ENCODE measurements around the gene HES6.

HES6 gene

DNA sequence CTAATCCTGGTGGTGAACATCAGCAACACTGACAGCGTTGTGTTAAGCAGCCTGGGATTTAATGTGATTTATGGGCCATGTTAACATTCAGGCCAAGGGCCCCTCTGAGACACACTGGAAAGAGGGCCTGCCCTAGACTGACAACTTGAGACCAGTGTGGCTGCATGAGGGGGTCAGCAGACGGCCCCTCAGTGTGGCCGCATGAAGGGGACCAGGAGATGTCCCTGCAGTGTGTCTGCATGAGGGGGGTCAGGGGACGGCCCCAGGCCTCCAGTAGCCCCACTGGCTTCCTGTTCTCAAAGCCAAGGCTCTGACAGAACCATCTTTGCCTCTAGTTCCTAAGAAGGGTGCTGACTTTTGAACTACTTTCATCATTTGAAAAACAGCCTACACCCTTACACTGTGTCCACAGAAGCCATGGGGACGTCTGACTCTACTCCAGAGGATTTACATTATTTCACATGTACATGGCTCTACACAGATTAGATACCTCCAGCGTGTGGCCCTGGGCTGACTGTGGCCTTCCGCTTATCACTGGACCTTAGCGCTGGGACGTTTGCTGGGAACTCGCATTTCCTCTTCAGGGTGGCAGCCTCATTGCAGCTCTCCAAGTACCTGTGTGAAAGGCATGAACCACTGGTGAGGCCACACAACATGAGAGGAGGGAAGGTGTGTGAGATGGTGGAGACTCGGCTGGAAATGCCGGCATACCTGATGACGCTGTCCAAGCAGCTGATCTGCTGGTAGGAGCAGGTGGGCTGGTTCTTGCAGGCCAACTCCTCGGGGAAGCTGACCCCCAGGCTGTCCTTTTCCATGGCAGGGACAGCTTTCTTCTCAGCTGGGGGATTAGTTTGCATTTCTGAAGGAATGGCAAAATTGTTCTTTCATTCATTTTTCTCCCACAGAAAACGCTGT is 18.2 kb upstream of the HES6 start:
- no peak overlapping the region for H3K4me3 ChIP-seq (ENCODE audit: low read length)
- DNase-seq (ENCODE audit: low read depth, low spot score): no peak

DNA sequence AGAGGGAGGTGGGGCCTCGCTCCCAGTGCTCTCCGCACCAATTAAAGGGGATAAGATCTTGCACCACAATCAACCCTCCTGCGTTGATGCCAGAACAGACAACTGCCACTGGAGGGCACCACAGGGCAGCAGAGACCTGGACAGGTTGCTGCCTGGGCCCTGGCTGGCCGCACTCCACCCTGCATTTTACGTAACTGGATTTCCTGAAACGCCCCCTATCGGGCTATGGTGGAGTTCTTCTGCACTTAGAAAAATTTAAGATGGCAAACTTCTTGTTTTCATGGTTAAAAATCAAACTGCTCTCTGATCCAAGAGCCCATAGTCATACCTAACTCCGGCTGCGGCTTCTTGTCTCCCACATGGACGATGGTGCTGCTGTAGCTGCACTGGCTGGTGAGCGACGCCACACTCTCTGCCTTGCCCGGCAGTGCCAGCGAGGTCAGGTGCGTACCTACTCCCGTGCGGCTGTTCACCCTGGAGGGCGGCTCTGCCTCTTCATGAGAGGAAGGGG is 16.8 kb upstream of the HES6 start:
- DNase-seq (ENCODE audit: low read depth, low spot score): peak; percentile 82
- no peak overlapping the region for H3K4me3 ChIP-seq (ENCODE audit: low read length)

DNA sequence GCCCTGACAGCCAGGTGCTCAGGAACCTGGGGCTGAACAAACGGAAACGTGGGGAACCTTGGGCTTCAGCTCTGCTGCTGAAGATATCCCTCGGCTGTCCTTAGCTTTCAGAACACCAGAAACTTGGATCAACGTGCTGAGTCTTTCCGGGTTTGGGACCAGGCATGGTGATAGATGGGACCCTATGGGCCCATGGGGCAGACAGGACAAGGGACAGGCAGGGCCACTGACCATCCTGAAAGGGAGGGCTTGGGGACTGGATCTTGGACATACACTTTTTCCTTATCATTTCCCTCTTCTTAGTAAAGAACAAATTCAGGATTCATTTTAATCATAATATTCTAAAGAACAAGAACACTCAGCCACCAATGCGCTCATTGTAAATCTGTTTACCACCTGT is 16.3 kb upstream of the HES6 start:
- H3K4me3 ChIP-seq (ENCODE audit: low read length): no peak overlapping the region
- no peak for DNase-seq (ENCODE audit: low read depth, low spot score)

DNA sequence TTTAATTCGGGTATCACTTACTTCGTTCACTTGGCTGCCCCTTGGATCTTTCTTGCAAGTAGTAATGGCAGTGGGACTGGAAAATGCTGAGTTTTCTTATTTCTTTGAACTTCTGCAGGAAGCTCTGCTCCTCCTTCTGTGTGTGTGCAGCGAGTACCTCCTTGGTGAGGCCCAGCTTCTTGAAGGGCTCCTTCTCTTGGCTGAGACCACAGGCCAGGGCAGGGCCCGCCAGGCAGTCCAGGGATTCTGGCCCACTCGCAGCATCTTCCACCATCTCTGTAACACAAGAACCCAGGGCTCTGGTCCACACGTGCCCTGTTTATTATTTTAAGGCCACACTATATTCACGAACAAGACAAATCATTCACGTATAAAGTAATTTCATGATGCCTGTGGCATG is 15.8 kb upstream of the HES6 start:
- DNase-seq (ENCODE audit: low read depth, low spot score): no peak
- no peak overlapping the region for H3K4me3 ChIP-seq (ENCODE audit: low read length)

DNA sequence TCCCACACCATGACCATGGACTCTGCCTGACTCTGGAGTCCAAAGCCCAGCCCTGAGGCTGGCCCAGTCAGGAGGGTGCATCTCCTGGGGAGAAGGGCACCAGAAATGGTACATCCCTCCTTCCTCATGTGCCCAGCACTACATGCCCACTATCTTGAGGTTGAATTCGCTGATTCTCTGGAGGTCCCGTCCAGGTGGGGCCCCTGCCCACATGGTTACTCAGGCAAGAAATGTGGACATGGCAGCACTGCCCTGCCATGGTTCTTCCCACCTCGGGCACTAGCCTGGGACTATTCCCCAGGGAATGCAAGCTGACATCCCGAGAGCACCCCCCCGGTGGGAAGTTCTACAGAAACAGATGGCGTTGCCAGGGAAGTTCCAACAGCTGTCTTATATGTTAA is 15.3 kb upstream of the HES6 start:
- no peak for DNase-seq (ENCODE audit: low read depth, low spot score)
- no peak overlapping the region for H3K4me3 ChIP-seq (ENCODE audit: low read length)

DNA sequence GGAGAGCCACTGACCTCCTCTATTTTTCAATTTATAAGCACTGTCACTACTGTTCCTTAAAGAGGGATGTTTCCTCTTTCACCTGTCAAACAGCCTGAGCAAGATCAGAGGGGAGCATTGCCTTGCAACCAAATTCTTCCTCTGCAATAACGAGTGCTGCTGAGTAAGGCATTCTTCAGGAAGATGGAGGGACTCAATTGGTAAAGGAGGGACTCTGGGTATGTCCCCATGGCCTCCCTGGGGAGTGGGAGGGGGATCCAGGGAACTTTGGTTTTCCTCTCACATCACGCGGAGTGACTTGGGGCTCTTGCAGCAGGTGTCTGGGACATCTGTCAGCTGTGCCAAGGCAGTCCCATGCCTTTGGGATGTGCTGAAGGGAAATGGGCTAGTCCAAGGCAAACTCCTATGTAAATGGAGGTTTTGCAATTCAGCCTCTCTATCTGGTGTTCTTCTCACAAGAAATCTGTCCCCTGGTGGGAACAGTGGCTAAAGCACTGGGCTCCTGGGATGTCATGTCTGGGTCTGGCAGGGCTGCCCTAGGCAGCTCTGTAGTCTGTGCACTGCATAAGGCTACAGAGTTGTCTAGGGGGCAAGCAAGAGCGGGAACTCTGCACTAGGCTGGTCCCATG is 14.4 kb upstream of the HES6 start:
- DNase-seq (ENCODE audit: low read depth, low spot score): no peak
- H3K4me3 ChIP-seq (ENCODE audit: low read length): no peak overlapping the region

DNA sequence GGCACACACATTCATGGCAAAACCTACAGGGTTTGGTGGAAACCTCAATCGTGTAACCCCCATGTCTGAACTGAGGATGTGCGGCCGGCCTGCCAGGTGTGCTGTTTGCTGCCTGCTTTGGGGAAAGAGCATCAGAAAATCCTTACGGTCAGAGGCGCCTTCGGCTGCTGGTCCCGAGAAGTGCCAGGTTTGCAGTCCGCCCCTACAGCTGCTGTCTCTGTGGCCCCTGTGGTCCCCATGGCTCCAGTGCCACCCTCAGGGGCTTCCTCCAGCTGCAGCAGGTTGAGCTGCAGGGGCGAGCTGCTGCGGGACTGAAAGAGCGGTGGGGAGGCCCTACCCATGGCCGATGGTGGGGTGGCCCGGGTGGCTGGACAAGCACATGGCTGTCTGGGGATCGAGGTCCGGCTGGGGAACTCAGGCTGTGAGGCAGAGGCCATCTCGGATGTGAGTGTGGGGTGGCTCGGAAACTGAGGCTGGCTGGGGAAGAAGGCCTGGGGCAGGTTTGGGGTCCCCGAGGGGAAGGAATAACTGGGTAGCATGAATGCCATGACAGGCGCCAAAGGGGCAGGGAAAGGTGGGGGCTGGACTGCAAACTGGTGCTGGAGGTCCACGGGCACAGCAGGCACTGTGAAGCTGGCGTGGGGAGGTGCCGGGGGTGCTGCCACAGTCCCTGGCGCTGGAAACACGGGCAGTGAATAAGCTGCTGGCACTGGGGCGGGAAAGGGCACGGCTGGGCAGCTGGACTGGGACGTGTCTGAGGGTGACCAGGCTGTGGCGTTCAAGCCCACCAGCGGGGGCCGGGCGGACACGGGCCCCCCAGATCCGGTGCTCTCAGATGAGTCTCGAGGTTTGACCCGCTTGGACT is 13.2 kb upstream of the HES6 start:
- no peak overlapping the region for H3K4me3 ChIP-seq (ENCODE audit: low read length)
- DNase-seq (ENCODE audit: low read depth, low spot score): no peak

DNA sequence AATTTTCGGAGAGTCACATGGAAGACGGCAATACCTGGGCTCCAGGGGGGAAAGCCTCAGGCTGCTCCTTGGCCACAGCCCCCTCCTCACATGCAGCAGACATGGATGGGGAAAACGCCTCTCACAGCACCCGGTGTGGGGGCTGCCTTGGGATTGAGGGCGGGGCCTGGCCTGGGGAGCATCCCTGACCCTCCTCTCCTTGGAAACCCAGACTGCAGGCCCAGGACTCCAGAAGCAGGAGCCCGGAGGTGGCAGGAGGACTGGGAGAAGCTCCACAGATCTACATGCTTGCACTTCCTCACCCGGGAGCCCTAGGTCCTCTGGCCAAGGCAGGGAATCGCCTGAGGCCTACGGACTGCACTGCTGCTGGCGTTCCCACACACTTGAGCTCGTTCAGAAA is 12.1 kb upstream of the HES6 start:
- DNase-seq (ENCODE audit: low read depth, low spot score): no peak

DNA sequence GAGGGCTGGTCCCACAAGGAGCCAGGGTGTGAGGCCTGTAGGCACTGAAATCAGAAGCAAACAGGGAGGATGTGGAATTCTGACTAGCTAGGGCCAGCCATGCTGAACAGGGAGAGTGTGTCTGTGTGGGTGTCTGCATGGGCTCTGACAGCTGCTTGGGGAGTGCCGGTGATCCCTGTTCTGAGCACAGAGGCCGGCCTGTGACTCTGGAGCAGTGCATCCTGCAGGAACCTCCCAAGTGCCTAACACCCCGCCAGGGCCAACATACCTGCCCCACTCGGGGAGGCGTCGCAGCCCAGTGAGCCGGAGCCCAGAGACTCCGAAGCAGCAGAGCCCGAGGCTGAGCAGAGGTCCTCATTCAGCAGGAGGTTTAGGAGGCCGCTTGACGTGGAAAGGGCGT is 11.5 kb upstream of the HES6 start:
- H3K4me3 ChIP-seq (ENCODE audit: low read length): no peak overlapping the region
- no peak for DNase-seq (ENCODE audit: low read depth, low spot score)

More for the DNA sequence above, 12.1 kb upstream of the HES6 start:
- no peak overlapping the region for H3K4me3 ChIP-seq (ENCODE audit: low read length)

DNA sequence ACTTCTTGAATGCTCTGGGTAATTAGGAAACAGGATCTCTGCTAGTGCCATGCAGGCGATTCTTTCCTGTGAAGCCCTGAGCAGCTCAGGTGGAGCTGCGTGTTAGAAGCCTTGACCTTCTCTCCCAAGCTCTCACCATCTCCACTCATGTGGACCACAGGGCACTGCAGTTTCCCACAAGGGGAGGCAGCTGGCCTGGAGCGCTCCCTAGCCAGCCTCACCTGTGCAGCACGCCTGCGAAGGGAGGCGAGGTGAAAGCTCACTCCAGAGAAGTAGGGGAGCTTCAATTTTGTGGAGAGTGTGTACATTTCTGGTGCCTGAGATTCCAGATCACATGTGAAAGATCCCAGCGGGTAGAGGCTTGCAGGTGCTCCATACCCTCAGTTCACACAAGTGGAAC is 11.1 kb upstream of the HES6 start:
- no peak overlapping the region for H3K4me3 ChIP-seq (ENCODE audit: low read length)
- no peak for DNase-seq (ENCODE audit: low read depth, low spot score)

DNA sequence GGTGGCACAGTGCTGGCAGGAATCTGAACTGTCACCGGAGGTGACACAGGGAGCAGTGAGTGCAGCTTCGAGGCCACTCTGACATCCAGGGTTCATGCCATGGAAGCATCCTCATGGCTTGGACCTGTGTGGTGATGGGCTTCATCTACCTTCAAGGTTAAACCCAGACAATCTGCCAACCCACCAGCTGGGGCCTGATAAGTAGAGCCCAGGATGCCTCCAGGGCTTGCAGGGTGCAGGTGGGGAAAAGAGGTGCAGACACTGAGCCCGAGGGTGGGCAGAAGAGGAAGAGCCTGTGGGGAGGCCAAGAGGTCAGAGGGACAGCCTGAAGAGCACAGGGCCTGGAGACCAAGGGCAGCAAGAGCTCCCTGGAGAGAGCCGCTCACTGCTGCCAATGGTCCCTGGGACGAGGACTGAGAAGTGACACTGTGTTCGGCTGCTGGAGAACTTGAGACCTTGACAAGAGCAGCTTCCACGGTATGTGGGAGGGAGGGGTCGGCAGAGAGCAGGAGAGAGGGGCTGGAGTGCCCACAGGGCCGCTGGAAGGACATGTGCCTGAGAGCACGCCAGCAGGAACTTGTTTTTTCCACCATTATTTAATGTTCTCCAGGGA is 8.1 kb upstream of the HES6 start:
- no peak for DNase-seq (ENCODE audit: low read depth, low spot score)
- H3K4me3 ChIP-seq (ENCODE audit: low read length): no peak overlapping the region

DNA sequence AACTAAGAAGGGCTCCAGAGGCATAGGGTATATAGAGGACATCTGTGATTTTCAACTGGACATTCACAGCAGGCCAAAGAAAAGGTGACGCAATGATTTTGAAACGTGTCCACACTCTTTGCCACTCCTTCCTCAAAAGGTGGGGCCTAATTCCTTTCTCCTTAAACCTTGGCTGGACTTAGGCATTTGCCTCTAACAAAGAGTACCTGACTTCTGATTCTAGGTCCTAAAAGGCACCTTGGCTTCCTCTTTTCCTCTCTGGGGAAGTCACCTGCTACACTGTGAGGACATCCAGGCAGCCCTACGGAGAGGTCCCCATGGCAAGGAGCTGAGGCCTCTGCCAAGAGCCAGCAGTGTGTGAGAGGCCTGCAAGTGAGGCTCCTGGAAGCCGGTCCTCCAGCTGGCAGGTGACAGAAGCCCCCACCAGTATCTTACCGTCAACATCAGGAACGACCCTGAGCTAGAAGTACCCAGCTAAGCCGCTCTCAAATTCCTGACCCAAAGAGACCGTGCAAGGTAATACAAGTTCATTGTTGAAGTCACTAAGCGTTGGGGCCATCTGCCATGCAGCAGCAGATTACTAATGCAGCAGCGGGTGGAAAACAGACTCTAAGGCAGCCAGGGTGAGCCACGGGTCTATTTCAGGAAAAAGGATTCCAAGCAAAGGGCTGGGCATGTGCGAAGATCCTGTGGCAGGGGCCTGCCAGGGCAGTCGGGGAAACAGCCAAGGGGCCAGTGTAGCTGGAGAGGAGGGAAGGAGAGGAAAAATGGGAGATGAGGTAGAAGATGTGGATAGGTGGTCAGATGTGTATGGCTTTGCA is 7.4 kb upstream of the HES6 start:
- H3K4me3 ChIP-seq (ENCODE audit: low read length): no peak overlapping the region
- DNase-seq (ENCODE audit: low read depth, low spot score): no peak

DNA sequence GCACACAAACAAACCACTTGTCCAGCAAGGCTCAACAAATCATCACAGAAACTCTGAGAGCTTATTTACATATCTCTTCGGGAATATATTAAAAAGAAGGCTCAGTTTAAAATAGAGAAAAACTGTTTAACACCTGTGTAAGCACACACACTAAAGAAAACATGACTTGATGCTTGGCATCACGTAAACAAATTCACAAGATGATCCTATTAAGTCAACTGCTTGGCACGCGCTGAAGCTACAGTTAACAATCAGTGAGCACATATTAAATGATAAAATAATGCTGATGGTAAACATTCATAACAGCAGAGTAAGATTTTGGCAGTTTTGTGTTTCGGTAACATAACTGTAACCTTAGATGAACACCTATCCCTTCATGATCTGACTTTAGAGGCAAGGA is 4.3 kb upstream of the HES6 start:
- no peak overlapping the region for H3K4me3 ChIP-seq (ENCODE audit: low read length)
- DNase-seq (ENCODE audit: low read depth, low spot score): no peak

DNA sequence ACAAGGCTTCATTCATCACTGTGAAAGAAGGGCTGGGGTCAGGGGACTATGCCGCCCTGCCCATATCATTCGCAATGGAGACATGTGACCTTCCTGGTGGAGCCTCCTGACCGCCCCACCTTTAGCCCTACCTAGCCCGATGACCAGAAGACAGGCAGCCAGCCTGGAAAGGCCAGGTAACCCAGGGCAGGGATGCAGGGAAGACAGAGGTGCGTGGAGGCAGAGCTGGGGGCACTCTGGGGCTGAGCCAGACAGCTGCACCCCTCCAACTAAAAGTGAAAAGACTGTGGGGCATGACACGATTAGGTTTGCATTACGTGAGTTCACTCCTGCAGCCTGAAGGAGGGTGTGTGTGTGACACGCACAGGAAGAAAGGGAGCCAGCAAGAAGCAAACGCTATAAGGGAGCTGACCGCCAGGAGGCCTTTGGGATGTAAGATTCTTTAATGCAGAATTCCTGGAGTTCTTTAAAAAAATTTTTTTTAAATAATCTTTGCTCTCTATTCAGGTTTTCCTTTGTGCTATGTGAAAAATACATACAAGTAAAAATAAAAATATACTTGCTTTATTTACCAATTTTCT is 3.7 kb upstream of the HES6 start:
- no peak for DNase-seq (ENCODE audit: low read depth, low spot score)

DNA sequence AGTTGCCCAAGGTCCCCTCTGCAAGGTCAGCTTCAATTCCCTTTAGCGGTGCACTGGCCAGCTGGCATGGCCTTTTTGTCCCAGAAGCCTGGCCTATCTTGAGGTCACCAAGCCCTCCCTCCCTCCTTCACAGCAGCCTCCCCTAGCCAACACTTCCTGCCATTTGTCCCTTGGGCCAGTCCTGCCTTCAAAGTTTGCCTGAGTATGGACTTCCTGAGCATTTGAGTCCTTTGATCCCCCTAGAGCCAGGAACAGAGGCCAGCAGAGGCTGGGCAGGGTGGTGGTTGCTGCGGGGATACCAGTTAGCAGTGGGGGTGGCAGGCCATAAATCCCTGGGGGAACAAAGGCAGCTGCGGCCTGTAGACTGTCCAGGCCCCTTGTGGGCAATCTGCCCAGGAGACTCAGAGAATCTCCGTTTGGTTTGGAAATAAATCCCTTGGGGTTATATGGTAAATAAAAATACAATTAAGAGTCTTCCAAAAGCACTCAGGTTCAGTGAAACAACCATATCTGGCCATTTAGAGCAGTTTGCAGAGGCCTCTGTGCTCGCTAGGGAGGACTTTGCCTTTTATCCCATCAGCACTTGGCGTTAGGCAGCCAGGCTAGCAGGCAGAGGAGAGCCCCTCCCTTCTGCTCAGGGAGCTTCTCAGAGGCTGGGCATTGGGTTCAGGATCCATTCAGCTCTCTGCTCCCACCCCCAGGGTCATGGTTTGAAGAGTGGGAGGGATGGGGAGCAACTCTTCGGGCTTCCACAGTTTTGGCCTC is 3.1 kb upstream of the HES6 start:
- DNase-seq (ENCODE audit: low read depth, low spot score): no peak
- H3K4me3 ChIP-seq (ENCODE audit: low read length): no peak overlapping the region

More for the DNA sequence above, 3.7 kb upstream of the HES6 start:
- H3K4me3 ChIP-seq (ENCODE audit: low read length): no peak overlapping the region

DNA sequence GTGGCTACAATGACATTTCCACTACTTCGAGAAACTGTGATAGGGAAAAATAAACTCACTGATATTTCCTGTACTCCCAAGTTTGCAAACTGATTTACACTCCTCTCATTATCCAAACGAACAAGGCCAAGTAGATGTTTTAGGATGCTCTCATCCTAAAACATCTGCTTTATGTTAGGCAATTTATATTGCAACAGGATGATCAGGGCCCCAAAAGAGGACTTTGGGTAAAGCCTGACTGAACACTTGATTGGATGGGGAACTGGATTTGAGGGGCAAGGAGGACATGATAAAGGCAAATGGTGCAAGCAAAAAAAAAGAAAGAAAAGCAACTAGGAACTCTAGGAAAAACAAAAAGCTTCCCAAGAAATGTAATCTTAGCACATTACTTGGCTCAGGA is 2.1 kb upstream of the HES6 start:
- no peak overlapping the region for H3K4me3 ChIP-seq (ENCODE audit: low read length)
- no peak for DNase-seq (ENCODE audit: low read depth, low spot score)
